Measurements from ENCODE around the gene NEK4.
"Not testable (repeated sequence)": the region's sequence is repeated elsewhere in the genome, so short reads cannot be mapped to it uniquely, and the experiment has no call there.

NEK4 gene

DNA sequence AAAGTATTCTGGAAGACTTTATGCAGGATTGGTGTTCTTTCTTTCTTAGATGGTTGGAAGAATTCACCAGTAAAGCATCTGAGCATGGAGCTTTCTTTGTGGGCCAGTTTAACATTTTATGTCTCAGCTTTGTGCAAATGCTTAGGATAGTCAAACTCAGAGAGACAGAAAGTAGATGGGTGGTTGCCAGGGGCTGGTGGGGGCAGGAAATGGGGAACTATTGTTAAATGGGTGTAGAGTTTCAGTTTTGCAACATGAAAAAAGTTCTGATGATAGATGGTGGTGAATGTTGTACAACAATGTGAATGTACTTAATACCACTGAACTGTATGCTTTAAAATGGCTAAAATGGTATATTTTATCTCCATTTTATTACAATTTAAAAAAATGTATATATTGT is 40.1 kb downstream of the NEK4 start:
- DNase-seq, result no peak

DNA sequence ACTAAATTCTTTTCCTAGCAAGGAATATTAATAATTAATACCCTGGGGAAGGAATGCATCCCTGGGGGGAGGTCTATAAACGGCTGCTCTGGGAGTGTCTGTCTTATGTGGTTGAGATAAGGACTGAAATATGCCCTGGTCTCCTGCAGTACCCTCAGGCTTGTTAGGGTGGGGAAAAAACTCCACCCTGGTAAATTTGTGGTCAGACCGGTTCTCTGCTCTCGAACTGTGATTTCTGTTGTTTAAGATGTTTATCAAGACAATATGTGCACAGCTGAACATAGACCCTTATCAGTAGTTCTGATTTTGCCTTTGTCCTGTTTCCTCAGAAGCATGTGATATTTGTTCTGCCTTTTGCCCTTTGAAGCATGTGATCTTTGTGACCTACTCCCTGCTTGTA is 42.0 kb downstream of the NEK4 start:
- not testable (repeated sequence) for DNase-seq

DNA sequence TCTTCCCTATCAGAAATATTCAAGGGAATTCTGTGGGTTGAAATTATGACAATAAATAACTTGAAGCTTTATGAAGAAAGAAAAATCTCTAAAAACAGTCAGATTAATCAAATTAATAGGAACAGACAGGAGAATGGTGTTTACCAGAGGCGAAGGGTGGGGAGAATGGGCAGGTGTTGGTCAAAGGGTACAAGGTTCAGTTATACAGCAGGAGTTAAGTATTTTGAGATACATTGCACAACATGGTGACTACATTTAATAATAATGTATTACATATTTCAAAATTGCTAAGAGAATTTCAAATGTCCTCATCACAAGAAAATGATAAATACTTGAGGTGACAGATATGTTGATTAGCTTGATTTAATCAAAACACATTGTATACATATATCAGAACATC is 46.2 kb downstream of the NEK4 start:
- no peak for DNase-seq

DNA sequence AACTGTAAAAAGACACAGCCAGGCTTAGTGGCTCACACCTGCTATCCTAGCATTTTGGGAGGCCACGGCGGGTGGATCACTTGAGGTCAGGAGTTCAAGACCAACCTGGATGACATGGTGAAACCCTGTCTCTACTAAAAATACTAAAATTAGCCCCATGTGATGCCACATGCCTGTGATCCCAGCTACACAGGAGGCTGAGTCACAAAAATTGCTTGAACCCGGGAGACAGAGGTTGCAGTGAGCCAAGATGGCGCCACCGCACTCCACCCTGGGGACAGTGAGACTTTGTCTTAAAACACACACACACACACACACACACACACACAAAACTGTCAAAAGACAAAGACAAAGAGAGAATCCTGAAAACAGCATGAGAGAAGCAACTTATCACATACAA is 46.8 kb downstream of the NEK4 start:
- DNase-seq, result no peak

DNA sequence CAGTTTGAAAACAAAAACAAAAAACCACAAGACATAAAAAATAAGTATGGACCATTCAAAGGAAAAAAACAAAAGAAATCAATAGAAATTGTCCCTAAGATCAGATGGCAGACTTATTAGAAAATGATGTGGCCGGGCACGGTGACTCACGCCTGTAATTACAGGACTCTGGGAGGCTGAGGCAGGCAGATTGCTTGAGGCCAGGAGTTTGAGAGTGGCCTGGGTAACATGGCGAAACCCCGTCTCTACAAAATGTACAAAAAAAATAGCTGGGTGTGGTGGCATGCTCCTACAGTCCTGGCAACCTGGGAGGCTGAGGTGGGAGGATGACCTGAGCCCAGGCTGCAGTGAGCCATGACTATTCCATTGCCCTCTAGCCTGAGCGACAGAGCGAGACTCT is 48.2 kb downstream of the NEK4 start:
- no peak for DNase-seq

DNA sequence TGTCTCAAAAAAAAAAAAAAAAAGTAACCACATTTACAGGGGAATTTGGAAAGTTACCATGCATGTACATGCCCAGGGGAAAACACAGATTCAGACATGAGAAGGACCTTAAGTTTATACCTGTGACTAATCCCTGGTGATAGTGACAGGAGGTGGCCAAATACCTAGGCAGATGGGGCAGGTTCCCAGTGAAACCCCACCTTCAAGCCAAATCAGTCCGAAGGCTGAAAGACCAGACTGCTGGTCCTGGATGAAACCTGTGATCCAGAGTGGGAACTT is 49.1 kb downstream of the NEK4 start:
- DNase-seq, result no peak

DNA sequence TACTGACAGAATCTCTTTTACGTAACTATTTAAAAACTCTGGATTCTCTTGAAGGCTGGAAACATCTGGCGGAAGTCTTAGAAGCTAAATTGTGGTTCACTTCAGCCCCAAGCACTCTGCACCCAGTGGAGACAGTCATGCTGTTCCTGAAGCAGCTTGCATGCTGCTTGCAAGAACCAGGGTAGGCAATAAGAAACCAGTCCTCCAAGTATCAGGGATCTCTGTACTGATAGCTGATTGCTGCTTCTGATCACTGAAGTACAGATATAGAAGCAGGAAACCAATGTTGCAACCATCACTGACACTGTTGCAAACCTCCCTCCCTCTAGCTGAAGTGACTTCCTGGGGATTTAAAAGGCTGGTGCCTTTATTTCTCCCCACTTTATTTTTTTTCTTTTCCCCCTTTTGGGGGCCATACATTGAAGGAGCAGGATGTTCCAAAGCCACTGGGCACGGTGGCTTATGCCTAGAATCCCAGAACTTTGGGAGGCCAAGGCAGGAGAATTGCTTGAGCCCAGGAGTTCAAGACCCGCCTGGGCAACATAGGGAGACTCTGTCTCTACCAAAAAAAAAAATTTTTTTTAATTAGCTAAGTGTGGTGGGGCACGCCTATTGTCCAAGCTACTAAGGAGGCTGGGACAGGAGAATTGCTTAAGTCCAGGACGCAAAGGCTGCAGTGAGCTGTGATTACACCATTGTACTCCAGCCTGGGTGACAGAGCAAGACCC is 49.6 kb downstream of the NEK4 start:
- DNase-seq, result no peak

DNA sequence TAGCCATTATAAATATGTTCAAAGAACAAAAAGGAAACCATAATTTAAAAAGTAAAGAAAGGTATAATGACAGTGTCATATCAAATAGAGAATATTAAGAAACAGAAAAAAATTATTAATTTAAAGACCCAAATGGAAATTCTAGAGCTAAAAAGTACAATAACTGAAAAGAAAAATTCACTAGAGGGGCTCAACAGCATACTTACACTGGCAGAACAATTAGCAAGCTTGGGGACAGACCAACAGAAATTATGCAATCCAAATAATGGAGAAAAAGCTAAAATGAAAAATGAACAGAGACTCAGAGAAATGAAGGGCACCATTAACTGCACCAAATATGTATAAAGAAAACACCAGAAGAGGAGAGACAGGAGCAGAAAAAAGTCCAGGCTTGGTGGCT is 51.1 kb downstream of the NEK4 start:
- DNase-seq, result no peak

DNA sequence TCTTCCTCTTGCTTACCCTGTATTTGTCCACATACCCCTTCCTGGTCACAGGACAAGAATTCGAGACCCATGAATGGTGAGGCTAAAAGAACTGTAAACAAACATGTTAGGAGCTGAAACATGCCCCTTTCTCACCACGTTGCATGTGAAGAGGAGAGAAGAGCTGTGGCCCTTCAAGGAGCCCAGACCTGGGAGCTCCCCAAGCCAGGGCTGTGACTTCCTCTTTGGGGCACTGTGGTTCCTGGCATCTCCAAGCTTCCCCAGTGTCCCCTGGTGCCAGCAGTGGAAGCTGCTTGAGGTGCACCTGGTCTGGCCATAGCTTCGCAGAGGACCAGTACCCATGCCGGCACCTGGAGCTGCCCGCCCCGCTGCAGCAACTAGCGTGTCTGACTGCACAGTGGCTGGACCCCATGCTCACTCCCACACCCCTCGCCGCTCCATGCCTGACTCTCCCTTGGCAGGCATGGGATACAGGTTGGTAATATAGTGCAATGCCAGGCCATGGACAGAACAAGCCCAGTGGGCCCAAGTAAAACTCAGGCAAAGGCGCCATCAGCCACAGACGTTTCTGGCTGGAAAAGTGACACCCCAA is 54.9 kb downstream of the NEK4 start:
- DNase-seq, result no peak

DNA sequence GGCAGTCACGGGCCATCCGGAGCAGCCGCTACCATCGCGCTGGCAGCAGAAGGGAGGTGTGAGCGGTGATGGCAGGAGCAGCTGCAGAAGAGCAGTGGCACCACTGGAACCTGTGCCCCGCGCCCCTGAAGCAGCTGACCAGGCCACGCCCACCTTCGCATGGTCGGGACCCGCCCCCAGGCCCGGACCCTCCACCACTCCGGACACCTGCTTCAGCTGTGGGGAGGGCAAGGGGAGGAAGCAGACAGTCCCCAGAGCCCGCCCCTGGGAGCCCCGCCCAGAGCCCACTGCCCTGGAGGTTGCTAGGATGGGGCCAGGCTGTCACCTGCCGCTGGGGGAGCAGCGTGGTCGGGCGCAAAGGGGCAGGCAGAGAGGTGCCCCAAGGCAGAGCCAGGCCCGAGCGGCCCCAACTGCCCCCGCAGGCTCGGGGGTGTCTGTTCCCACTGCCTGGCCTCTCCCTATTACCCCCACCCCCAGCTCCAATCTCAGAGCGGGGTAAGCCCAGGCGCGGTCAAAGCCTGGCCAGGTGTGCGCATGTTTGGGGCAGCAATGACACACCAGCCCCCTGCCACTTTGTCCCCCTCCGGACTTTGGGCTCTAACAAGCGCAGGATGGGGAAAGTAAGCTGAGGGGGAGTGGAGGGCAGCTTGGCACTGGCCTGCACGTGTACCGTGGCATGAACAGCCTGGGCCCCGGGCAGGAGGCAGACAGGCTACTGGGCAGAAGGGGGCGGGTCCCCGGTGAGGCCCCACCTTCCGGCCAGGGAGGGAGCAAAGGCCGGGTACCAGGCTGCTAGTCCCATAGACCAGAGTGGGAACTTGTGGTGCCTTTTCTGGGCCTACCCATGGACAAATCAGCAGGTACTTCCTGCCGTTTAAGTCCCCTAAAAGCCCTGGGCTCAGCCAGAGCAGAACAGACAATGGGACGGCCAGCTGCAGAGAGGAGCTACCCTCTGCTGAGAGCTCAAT is 56.1 kb downstream of the NEK4 start:
- DNase-seq, result no peak

DNA sequence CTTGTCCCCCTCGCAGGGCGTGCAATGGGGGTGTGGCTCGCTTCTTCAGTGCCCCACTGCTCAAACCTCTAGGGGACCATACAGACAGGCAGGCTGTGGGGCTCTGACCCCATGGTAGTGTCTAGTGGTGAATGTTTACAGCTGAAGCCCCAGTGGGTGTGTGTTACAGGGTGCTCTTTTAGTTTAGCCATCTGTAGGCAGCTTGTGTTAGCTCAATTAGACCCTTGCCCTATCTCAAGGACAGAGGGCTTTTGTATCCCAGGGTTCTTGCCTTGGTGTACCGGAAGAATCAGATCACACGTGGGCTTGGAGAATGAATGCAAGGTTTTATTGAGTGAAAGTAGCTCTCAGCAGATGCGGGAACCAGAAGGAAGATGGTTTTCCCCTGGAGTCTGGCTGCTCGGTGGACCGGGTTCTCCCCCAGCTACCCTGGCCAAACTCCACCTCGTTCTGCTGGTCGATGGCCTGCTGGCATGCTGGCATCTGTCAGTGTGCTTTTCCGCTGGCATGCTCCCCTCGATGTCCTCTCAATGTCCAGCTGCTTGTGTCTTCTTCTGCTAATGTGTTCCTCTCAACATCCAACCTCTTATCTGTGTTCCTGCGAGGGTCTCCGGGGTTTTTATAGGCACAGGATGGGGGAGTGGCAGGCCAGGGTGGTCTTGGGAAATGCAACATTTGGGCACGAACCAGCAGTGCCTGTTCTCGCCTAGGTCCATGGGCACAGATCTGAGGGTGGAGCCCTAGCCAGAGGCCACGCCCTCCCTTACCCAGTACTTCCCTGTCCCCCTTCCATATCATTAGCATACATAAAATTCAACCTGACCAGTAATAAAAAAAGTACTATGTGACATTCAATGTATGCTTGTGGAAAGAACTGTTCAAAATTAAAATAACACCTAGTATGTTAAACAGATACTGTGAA is 58.2 kb downstream of the NEK4 start:
- DNase-seq, result no peak

DNA sequence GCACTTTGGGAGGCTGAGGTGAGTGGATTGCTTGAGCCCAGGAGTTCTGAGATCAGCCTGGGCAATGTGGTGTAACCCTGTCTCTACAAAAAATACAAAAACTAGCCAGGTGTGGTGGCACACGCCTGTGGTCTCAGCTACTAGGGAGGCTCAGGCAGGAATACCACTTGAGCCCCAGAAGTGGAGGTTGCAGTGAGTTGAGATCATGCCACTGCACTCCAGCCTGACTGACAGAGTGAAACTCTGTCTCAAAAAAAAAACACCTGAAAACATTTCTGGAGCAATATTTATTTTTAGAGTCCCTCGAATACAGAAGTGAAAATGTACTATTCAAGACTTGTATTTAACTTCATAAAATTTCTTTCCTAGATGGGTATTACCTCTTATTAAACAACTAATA is 60.2 kb downstream of the NEK4 start:
- no peak for DNase-seq

DNA sequence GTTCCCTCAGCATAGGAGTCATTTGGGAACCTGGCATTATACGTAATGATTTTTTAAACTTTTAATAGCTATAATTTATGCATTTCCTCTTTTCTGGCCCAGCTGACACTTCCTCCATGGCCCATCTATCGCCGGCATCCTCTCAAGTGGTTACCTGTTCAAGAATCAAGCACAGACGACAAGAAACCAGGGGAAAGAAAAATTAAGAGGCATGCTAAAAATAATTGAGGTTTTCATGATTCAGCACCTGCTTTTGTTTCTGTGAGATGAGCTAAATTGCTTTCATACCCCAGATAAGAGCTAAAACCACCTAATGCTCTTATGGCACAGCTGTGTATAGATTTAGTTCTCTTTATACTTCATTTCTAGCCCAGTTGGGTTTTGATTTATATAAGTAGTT is 63.2 kb downstream of the NEK4 start:
- no peak for DNase-seq

DNA sequence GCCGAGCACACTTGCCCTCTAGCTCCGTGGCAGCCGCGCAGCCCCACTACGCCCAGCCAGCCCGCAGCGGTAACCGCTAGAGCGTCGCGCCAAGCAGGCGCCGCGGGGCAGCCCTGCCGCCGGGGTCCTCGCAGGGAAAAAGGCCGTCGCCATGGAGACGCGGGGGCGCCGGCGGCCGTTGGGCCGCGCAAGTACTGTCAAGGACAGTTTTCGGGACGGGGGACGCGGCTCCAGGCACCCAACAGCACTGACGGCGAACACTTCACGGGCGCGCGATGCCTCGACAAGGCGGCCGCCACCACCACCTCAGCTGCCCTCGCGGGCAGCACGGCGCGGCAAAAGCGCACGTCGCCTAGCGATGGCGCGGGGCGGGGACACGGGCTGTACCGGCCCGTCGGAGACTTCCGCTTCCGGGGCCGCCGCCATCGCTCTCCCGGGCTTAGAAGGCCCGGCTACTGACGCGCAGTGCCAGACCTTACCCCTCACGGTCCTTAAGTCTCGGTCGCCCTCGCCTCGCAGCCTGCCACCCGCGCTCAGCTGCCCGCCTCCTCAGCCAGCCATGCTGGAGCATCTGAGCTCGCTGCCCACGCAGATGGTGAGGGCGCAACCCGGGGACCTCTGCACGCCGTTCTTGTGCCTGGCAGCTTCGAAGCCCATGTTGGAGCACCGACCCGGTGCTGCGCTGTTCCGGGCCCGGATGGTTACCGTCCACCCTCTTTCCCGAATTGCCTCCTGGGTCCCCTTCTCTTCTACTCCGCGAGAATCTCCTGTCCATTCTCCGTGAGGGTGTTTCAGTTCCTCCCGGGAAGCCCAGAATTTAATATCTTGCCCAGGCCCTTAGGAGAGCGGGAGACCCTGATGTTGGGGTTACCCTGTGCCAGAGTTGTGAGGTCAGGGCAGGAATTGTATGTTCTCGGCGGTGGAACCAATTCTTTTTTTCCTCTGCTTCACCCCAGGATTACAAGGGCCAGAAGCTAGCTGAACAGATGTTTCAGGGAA is 64.8 kb downstream of the NEK4 start, which contains the start of the genes GLT8D1 and SPCS1:
GLT8D1 (minus strand) TSS at position 104 of the 999 bp plus-strand sequence. CDS start 5,331 bp downstream, outside the sequence.
SPCS1 (plus strand) TSS at position 419 of the 999 bp plus-strand sequence; CDS start at position 560, 141 bp downstream.
- DNase-seq, result peak; percentile 72

DNA sequence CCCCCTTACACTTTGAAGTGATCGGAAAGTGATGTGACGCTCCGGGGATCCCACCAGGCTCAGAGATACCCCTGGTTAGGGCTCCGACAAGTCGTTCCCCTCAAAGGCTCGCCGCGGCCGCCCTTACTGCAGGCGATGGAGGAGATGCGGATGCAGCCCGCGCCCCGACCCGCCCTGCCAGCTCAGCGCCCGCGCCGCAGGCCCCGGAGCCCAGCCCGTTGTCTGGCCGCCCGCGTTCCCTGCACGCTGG is 65.4 kb downstream of the NEK4 start:
- no peak for DNase-seq

DNA sequence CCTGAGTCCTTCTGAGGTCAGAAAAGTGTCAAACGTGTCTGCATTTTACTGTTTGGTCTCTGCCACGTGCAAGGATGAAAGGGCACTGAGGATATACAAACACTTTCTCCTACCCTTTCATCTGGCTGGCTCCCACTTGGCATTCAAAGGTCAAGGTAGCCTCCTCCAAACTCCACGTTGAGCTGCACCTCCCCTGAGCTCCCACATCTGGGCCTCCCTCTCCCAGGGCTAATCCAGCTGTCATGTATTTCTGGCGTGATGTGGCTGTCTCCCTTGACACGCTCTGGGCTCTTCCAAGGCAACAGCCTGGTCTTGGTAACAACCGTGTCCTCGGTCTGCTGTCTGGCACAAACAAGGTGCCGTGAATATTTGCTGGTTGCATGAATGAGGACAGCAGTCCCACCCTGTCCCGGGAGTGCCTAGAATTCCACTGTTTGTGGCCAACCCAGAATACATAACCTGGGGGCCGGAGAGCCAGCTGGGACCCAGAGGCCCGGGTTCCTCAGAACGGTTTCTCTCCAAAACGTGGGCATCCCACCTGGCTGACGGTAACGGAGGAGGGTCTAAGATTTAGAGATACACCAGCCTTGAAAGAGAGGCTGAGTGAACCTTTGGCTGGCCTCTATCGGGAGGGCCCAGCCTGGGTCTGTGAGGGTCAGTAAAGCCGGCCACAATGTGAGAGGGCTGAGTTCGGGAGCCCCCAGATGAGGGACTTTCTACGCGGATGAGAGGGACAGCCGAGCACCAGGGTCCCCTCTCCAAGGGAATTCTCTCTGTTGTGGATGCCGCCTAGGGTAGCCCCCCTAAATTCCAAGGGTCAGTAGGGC is 65.9 kb downstream of the NEK4 start:
- DNase-seq, result peak; percentile 12

DNA sequence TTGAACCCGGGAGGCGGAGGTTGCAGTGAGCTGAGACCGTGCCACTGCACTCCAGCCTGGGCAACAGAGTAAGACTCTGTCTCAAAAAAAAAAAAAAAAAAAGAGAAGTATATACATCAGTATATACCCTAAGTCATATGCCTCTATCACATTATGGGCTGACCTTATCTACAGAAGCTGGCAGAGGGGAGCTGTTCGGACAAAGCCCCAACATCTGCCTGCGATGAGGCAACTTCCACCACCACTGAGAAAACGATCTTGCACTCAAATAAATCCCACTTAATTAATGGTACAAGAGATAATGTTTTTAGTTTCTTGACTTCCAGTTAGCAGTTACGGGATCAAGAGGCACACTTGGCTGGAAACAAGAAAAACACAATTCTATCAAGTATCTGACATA is 67.4 kb downstream of the NEK4 start:
- DNase-seq, result no peak

DNA sequence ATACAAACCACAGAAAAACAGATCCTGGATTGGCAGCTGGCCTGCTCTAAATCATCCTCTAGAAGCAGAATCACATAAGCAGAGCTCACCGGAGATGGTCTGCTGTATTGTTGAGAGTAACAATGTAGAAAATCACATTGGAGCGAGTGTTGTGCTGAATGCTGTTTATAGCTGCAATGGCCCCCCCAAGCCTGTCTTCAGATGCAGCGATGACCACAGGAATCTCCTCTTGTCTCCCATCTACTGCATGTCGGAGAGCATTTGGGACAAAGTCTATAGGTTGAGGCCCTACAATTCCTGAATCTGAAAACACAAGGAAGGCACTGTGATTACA is 73.1 kb downstream of the NEK4 start:
- DNase-seq, result no peak

DNA sequence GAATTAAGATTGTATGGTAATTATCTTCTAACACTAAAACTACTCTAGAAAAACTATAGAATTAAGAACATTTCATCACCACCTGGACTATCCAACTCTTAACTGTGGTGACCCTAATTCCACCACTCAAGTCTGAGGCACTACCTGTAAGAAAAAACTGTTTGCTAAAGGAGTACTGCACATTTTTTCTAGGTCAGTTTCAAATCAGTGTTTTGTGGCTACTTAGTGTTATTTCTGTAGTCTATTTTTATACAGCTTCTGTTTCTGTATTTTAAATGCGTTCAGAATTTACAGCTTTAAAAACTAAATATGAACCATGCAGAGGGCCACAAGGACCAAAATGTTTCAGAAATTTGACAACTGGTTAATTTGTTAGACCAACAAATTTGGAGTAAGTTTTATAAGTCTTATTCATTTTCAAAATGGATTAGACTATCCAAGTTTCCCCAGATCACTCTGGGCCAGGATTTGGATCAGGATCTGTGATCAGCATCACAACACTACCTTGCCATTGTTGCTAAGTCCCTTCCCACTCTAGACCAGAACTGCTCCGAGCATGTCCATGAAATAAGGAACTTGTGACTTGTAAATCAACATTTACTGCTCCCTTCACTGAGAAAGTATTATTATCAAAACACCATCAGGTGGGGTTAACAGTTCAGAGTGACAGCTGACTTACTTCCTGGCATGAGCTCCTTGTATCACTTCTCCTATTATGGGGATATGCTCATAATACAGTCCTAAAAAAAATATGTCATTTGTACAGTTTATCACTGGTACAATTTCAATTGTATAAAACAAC is 73.7 kb downstream of the NEK4 start:
- no peak for DNase-seq

Data from NCI-H2171 treated with DMSO at 0.1 percent for 48 hours (cell line).